Transverse colon (tissue), 4 donors: ENCODE measurements around the gene CCDC107. TPM values are rescaled to one million over a fixed set of nuclear protein-coding genes. Genes with fewer than 3 reads are reported as not detected.

Experiments
- DNase-seq: peaks from one replicate; pipeline ENCODE4 v3.0.0-alpha.2; 2019
- H3K27ac ChIP-seq, 4 donors: fragments of 200-600 bp; sonication (generic); 2 replicates each; pipeline ENCODE4 v1.5.1; 2016 to 2018; ENCODE audit warnings: inconsistent platforms in 4 of 4
- H3K27me3 ChIP-seq: fragments of 200-600 bp; sonication (generic); 2 replicates; pipeline ENCODE4 v1.5.1; 2017; ENCODE audit warnings: inconsistent platforms
- H3K36me3 ChIP-seq, 4 donors: fragments of 200-600 bp; sonication (generic); 2 replicates each; pipeline ENCODE4 v1.5.1; 2017 to 2019; ENCODE audit warnings: inconsistent platforms in 4 of 4
- H3K4me1 ChIP-seq, 4 donors: fragments of 200-600 bp; sonication (generic); 2 replicates each; pipeline ENCODE4 v1.5.1; 2017 to 2020; ENCODE audit warnings: inconsistent platforms in 4 of 4
- H3K4me3 ChIP-seq, 4 donors: fragments of 200-600 bp; sonication (generic); 1 replicate in 1 of 4; 2 replicates in 3 of 4; pipeline versions ENCODE4 v1.5.1 to v1.6.1; 2017 to 2019; ENCODE audit warnings: inconsistent platforms in 4 of 4
- H3K9me3 ChIP-seq, 2 donors: fragments of 200-600 bp; sonication (generic); 2 replicates each; pipeline ENCODE4 v1.5.1; 2017 to 2019; ENCODE audit warnings: inconsistent platforms in 2 of 2
- EP300 ChIP-seq: sonication (generic); formaldehyde crosslinking; IDR thresholded peaks from one replicate; pipeline ENCODE4 v1.6.1; 2017; ENCODE audit warnings: antibody characterized with exemption, low read depth
- POLR2A ChIP-seq: fragments of 450-650 bp; IDR thresholded peaks from one replicate; pipeline ENCODE4 v1.6.1; 2016; ENCODE audit warnings: antibody characterized with exemption, mild to moderate bottlenecking, moderate library complexity
- POLR2AphosphoS5 ChIP-seq, 3 donors: sonication (generic); formaldehyde crosslinking; IDR thresholded peaks; one replicate each; pipeline ENCODE4 v1.6.1; 2016; ENCODE audit warnings: antibody characterized with exemption in 3 of 3
- WGBS, 2 donors: methylation state at CpG; one replicate each; pipeline ENCODE4 v1.1.5; 2018; ENCODE audit warnings: low coverage in 1 of 2; 5-methylcytosine and 5-hydroxymethylcytosine counted together
- in situ Hi-C, 4 donors: fragments of 200-750 bp; cut with MboI; loops; one replicate each; pipeline versions ENCODE4 v1.15.0 to v1.15.1; 2017; ENCODE audit warnings: low sequenced_read_pairs in 3 of 4, low pct_ligation_motif_present in 1 of 4, low pct_unique_long_range_greater_than_20kb in 1 of 4
- intact Hi-C: fragments of 100-400 bp; cut with DNase I; formaldehyde crosslinking; loops from one replicate; pipeline ENCODE4 v1.15.1; 2023; ENCODE audit warnings: low total_unique reads
- total RNA-seq, 4 donors: library from RNA; depleted of rRNA; stranded (reverse); fragments of >200 nt; gene quantifications; one replicate each; pipeline ENCODE4 v1.1.0, GENCODE V29; 2016
- TF ChIP-seq, protein P1 (sequence below), 5 experiments: fragments of 200-600 bp in 3 of 5; fragments of 450-650 bp in 2 of 5; sonication (generic) in 3 of 5; IDR thresholded peaks; 1 replicate in 2 of 5; 2 replicates in 3 of 5; pipeline ENCODE4 v1.5.1; 2016 to 2017; ENCODE audit warnings: antibody characterized with exemption in 5 of 5, inconsistent platforms in 3 of 5, mild to moderate bottlenecking in 2 of 5, moderate library complexity in 1 of 5

The CCDC107 gene
- total RNA-seq, 4 donors from 2014 or later, result 32.0 to 50.1 (median 37.2) TPM

DNA sequence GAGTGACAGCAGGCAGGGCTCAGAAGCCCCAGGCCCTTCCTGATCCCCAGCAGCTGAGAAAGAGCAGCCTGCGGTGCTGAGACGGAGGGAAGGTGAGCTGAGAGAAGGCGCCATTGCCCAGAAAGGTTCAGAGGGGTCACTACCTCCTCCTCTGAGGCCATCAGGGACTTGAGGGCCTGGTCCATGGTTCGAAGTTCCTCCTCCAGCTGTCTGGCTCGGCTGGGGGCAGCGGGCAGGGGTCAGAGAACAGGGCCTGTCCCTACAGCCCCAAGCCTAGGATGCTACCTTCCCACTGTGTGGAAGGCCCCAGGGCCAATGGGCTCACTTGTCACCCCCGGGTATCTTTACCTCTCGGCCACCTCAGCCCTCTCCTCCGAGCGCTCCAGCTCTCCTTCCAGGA lies 26.8 kb downstream of the CCDC107 start:
- in situ Hi-C loops, result loop anchor here in 1 of 4 donors (25.0 kb wide), 1 partner anchor 698 kb away; the partner anchor contains the start of gene DNAJB5
- Histone ChIP-seq H3K4me1 (peaks cover 0 to 16% (median under 1%) of the 10 kb centered on the region in 4 donors), H3K9me3 (no peaks in the 10 kb centered on the region), H3K36me3 (peaks cover 0 to 6% (median 0%) of the 10 kb centered on the region in 4 donors), H3K27me3 (no peaks in the 10 kb centered on the region), H3K4me3 (peak overlapping the region in 2 of 4 donors; percentile 11 to 75), H3K27ac (peak overlapping the region; percentile 39 to 95 (median 92))
- intact Hi-C loops, result no loop called here
- DNase-seq, result no peak
- WGBS, 2 donors, result 89 to 100% methylated on average over 2 to 10 of the region's 10 CpGs
- TF ChIP-seq, protein P1, sequence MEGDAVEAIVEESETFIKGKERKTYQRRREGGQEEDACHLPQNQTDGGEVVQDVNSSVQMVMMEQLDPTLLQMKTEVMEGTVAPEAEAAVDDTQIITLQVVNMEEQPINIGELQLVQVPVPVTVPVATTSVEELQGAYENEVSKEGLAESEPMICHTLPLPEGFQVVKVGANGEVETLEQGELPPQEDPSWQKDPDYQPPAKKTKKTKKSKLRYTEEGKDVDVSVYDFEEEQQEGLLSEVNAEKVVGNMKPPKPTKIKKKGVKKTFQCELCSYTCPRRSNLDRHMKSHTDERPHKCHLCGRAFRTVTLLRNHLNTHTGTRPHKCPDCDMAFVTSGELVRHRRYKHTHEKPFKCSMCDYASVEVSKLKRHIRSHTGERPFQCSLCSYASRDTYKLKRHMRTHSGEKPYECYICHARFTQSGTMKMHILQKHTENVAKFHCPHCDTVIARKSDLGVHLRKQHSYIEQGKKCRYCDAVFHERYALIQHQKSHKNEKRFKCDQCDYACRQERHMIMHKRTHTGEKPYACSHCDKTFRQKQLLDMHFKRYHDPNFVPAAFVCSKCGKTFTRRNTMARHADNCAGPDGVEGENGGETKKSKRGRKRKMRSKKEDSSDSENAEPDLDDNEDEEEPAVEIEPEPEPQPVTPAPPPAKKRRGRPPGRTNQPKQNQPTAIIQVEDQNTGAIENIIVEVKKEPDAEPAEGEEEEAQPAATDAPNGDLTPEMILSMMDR (IDR thresholded peaks at IDR 0.05), result no peak
- TF ChIP-seq EP300, result no peak
- TF ChIP-seq POLR2AphosphoS5 (IDR thresholded peaks at IDR 0.05), result no peak
- no peak for TF ChIP-seq POLR2A

DNA sequence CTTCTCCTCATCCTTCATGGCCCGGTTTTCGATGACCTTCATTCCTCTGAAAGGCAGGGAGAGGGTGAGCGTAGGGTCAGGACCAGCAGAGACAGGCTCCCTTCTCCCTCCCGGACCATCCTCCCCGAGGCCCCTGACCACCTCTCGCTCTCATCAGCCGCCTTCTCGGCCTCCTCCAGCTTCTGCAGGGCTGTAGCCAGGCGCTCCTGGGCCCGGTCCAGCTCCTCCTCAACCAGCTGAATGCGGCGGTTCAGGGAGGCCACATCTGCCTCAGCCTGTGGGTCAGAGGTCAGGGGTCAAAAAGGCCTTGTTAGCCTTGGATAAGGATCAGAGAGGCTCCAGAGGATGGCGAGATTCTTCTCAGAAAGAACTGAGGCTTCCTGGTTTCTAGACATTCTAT lies 27.4 kb downstream of the CCDC107 start:
- in situ Hi-C loops (loop anchor here in 1 of 4 donors (25.0 kb wide), 1 partner anchor 698 kb away; the partner anchor contains the start of gene DNAJB5), intact Hi-C loops (no loop called here)
- Histone ChIP-seq H3K4me3 (peak overlapping the region in 3 of 4 donors; percentile 11 to 75 (median 64)), H3K4me1 (peaks cover 0 to 21% (median 2%) of the 10 kb centered on the region in 4 donors), H3K36me3 (peaks cover 0 to 6% (median 0%) of the 10 kb centered on the region in 4 donors), H3K27me3 (no peaks in the 10 kb centered on the region), H3K27ac (peak overlapping the region; percentile 39 to 95 (median 92)), H3K9me3 (no peaks in the 10 kb centered on the region)
- no peak for TF ChIP-seq POLR2AphosphoS5 (IDR thresholded peaks at IDR 0.05)
- TF ChIP-seq, protein P1 (IDR thresholded peaks at IDR 0.05), result no peak
- no peak for TF ChIP-seq EP300
- no peak for TF ChIP-seq POLR2A
- no peak for DNase-seq
- 93 to 94% methylated on average over 8 to 13 of the region's 13 CpGs for WGBS, 2 donors

DNA sequence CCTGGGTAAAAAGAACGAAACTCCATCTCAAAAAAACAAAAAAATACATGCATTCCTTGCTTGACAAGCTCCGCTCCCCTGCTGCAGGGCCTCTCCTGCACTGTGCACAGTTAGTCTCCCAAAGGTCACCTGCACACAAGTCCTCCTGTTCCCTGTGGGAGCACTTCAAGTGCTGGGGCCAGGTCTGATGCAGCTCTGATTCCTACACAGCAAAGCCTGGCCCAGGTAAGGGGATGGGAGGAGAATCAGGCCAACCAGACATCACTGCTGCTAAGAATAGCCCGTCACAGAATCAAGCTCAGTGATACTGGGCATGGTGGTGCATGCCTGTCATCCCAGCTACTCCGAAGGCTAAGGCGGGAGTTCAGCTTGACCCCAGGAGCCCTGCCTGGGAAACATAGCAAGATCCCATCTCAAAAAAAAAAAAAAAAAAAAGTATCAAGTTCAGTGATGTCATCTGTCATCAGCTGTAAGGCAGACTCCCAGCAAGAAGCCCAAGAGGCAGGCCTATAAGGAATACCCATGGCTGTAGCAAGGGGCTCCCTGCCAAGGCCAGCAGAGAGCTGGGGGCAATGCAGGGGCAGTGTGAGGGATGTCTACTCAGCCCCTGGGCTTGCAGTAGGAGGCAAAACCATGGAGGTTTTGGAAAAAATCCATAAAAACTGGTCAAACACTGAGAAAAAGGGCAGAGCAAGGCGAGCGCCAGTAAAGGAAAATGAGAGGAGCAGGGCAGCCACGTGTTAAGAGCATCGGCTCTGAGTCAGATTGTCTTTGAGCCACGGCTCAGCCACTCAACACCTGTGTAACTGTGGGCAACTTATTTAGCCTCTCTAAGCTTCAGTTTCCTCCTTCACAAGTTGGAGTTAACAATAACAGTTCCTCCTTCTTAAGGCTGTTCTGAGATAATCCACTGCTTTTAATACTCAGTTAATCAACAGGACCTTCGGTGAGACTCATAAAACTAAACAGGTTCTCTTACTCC lies 28.4 kb downstream of the CCDC107 start:
- in situ Hi-C loops, result loop anchor here in 1 of 4 donors (25.0 kb wide), 1 partner anchor 699 kb away; the partner anchor contains the start of gene DNAJB5
- no peak for DNase-seq
- Histone ChIP-seq H3K36me3 (peaks cover 0 to 6% (median 0%) of the 10 kb centered on the region in 4 donors), H3K9me3 (no peaks in the 10 kb centered on the region), H3K27ac (peak overlapping the region; percentile 85 to 95 (median 92)), H3K4me1 (peaks cover 0 to 21% (median 7%) of the 10 kb centered on the region in 4 donors), H3K27me3 (no peaks in the 10 kb centered on the region), H3K4me3 (peak overlapping the region in 3 of 4 donors; percentile 52 to 75 (median 64))
- WGBS, 2 donors, result 64 to 85% methylated on average over 7 to 11 of the region's 11 CpGs
- intact Hi-C loops, result no loop called here
- TF ChIP-seq EP300 (no peak), POLR2A (no peak), POLR2AphosphoS5 (IDR thresholded peaks at IDR 0.05) (no peak)
- TF ChIP-seq, protein P1 (IDR thresholded peaks at IDR 0.05), result no peak

DNA sequence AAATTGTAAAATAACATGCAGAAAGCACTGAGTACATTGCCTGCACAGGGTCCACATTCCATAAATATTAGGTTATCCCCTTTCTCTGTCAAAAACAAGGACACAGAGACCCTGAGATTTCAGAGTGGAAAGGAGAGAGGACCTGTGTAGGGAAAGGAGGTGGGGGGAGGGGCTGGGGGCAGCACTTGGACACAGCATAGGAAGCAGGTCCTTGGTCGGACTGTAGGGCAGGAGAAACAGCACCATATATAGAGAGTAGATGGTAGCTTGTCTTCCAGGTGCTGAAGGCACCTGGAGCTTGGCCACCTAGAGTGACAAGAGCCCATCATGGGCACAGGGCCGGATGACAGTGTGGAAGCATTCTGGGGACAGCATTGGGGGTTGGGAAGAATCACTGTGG lies 29.2 kb downstream of the CCDC107 start:
- peaks cover 0 to 6% (median 0%) of the 10 kb centered on the region in 4 donors for H3K36me3 ChIP-seq
- TF ChIP-seq POLR2AphosphoS5 (IDR thresholded peaks at IDR 0.05) (no peak), POLR2A (no peak), EP300 (no peak)
- TF ChIP-seq, protein P1 (IDR thresholded peaks at IDR 0.05), result no peak
- peak overlapping the region; percentile 14 to 75 (median 58) for H3K4me3 ChIP-seq
- in situ Hi-C loops, result loop anchor here in 1 of 4 donors (25.0 kb wide), 1 partner anchor 700 kb away; the partner anchor contains the start of gene DNAJB5
- H3K4me1 ChIP-seq, result peaks cover 0 to 21% (median 8%) of the 10 kb centered on the region in 4 donors
- H3K27me3 ChIP-seq, result no peaks in the 10 kb centered on the region
- intact Hi-C loops, result no loop called here
- no peaks in the 10 kb centered on the region for H3K9me3 ChIP-seq
- H3K27ac ChIP-seq, result peak overlapping the region; percentile 85 to 95 (median 92)
- no peak for DNase-seq
- WGBS, 2 donors, result 60 to 68% methylated on average over 1 to 2 of the region's 2 CpGs
